Hematopoietic multipotent progenitor cell treated with erythropoietin and hydrocortisone succinate and interleukin-3 and kit ligand, for 8 days (in vitro differentiated cells): Measurements from ENCODE around the gene KRTCAP2.
"Not testable (repeated sequence)": the region's sequence is repeated elsewhere in the genome, so short reads cannot be mapped to it uniquely, and the experiment has no call there.

Source experiments
- DNase-seq: peaks from one replicate; pipeline ENCODE4 v3.0.0-alpha.2; 2015

Gene KRTCAP2

GRCh38 chr1:155181371-155182051 lies 8.4 kb upstream of the KRTCAP2 start:
- no peak for DNase-seq

GRCh38 chr1:155179112-155180031 lies 6.3 kb upstream of the KRTCAP2 start:
- DNase-seq, result no peak

DNA sequence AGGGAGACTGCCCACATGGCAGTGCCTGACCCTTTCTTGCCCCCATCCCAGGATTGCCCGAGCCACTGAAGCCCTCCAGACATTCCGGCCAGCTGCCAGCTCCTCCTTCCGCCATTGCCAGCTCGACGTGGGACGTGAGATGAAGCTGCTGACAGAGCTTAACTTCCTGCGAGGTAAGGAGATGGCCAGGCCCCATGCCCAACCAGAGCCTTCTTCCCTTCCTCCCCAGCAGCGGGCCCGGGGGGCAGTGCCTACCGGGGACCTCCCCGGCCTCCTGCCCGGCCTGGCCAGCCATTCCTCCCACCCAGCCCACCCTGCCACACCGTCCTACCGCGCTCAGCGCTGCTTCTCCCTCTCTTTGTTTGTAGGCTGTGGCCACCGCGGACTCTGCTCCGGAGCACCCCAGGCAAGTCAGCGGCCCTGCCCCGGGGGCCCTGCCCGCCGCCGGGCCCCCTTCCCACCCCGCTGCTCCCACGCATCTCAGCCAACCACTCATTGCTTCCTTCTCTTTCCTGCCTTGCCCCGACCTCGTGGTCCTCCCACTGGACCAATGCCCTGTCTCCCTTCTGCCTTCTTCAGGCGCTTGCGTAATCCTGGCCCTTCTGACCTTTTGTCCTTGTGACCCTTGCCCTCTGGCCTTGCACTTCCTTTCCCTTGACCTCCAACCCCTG lies 5.5 kb upstream of the KRTCAP2 start:
- DNase-seq, result no peak

DNA sequence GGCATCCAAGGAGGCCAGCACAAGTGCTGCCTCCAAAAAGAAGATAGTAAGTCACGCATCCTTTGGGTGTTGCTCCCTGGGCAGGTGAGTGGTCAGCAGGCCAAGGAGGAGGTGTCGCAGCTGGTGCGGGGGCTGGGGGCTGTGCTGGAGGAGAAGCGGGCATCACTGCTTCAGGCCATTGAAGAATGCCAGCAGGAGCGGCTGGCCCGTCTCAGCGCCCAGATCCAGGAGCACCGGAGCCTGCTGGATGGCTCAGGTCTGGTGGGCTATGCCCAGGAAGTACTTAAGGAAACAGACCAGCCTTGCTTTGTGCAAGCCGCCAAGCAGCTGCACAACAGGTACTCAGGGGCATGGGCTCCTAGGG lies 4.8 kb upstream of the KRTCAP2 start:
- no peak for DNase-seq

DNA sequence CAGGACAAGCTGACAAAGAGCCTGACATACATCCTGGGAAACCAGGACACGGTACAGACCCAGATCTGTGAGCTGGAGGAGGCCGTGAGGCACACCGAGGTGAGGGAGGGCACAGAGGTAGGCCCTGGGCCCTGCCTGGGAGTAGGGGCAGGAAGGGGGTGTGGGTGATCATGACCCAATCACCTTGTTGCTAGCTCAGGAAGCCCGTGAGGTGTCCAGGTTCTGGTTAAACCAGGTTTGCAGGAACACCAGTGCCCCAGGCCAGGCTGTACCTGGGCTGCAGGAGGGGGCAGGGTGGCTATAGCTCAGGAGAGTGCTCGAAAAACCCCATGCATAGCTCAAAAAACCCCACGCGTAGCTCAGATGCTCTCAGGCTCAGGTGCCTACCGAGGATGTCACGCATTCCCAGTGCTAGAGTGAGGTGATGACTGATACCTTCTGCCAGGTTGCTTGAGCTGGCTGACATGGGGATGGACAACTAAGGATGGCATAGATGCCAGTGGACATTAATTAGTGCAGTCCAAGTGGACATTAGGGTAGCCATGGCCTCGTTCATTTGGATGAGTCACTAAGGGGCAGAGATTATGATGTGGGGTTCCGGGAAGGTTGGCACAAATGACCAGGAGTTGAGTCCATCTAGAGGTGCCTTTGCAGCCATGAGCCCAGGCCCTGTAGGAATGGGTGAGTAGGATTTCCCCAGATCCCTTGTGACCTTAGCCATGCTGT lies 4.3 kb upstream of the KRTCAP2 start:
- DNase-seq, result no peak

GRCh38 chr1:155176544-155177071 lies 3.5 kb upstream of the KRTCAP2 start:
- peak; percentile 90 for DNase-seq

GRCh38 chr1:155175927-155176371 lies 2.8 kb upstream of the KRTCAP2 start:
- DNase-seq, result peak; percentile 68

DNA sequence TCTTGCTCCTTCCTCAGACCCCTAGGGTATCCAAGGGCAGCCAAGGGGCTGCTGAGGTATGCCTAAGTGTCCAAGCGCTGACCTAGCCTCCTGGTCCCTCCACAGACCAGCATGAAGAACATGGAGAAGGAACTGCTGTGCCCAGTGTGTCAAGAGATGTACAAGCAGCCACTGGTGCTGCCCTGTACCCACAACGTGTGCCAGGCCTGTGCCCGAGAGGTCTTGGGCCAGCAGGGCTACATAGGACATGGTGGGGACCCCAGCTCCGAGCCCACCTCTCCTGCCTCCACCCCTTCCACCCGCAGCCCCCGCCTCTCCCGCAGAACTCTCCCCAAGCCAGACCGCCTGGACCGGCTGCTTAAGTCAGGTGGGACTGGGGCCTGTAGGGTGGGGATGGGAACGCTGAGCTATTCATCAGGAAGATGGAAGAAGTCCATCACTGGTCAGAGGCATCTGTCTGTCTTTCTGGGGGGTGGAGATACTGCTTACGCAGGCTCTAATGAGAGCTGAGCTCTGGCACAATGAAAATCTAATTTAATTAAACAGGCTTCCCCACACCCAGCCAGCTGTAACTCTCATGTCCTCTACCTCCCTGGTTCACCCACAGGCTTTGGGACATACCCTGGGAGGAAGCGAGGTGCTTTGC lies 2.3 kb upstream of the KRTCAP2 start:
- DNase-seq, result no peak

DNA sequence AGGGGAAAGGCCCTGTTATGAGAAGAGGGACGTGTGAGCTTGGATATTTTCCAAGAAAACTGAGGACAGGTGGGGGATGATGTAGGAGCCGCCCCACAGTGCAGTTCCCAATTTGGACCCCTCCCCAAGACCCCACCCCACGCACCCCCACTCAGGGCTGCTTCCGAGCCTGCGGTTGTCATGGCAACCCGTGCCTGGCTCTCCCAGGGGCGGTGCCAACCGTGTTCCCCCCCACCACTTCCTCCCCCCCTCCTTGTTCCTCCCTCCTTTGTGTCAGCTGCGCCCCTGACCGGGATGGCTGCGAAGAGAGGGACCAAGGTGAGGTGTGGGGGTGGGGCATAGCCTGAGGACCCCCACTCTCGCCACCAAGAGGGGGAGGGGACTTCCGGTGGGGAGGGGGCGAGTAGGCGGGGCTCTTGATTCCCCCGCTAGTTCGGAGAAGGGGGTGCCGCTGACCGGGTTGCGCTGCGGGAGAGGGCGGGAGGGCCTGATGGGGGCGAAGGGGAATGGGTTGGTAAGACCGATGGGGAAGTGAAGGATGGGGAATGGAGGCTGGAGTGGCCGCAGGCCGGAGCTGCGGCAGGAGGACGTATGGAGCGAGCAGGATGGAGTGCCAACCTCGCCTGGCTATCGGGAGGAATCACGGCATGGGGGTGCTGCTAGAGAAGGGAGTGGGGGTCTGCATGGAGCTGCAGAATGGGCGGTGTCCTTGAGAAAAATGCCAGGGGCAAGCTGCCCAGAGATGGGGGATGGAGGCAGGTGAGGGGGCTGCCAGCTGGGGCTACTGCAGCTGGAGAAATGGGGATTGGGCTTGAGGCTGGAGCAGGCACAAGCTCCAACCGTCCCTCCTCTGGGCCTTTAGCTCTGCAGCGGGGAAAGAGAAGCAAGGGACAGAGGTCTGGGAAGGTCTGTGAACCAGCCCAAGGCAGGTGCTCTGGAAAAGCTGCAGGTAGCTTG lies 1.5 kb upstream of the KRTCAP2 start:
- DNase-seq, result peak; percentile 30

DNA sequence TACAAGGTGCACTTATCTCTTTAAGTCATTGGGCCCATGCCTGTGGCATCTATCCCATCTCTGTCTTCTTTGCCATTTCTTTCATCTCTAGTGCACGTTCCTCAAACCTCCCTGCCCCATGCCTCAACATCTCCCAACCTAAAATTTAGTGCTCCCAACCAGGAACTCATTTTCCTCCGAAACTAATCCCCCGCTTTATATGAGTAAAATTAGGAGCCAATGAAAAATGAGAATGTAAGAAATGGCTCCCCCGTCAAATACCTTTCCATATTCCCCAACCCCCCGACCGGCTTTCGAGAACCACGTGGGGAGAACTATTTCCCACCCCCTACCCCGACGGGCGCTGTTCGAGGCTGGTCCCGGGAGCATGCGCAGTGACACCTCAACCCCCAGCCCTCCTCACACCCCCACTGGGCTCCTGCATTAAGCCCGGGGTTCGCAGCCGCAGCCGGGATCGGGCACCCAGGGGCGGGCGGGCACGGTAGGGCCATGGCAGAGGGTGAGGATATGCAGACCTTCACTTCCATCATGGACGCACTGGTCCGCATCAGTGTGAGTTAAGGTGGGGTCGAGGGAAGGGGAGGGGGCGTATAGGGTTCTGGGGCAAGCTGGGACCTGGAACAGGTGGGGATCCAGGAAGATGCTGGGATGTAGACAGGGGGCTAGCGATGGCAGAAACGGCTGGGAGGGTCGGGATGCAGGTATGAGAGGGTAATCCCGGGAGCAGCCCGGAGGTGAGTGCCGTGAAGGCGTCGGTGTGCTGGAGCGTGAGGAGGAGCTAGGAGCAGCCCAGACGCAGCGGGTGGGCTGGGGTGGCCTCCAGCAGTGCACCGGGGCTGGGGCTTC lies 597 bp upstream of the KRTCAP2 start, which contains the start of gene TRIM46:
TRIM46 (plus strand) TSS at position 372 of the 846 bp plus-strand sequence; CDS start at position 490, 118 bp downstream.
- peak; percentile 63 for DNase-seq

DNA sequence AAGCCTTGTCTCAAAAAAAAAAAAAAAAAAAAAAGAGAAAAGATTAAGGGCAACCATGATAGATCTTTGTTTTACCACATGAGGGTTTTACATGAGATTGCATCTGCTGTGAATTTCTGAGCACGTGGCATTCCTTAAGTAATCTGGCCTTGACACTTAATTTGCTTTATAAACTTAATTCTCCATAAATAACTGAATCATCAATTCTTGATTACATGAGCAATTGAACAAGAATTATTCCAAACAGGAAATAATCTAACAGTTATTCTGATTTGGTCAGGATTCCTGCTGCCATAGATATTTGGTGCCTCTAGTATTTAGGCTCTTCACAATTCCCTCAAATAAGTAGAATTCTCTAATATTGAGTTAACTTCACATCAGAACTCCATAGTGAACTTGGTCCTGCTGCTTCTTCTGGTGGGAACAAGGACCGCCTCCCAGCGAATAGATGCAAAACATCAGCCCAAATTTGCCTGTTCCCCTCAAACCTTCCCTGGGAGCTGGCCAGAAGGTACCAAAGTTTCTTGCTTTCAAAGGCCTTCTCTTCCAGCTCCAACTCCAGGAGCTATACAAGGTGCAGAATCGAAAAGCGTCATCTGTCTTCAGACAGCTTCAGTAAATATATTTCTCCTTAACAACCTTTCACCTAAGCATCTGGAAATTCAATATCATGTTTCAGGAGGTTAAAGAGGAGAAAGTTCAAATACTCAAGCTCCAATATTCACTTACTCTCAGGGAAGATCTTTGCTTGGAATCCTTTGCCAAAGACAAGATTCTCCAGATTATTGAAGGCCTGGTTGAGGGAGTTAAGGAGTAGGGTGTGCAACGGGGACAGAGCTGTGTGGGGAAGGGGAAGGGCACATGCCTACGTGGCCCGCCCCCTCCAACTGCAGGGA lies 1.0 kb downstream of the KRTCAP2 start:
- DNase-seq, result peak; percentile 0

DNA sequence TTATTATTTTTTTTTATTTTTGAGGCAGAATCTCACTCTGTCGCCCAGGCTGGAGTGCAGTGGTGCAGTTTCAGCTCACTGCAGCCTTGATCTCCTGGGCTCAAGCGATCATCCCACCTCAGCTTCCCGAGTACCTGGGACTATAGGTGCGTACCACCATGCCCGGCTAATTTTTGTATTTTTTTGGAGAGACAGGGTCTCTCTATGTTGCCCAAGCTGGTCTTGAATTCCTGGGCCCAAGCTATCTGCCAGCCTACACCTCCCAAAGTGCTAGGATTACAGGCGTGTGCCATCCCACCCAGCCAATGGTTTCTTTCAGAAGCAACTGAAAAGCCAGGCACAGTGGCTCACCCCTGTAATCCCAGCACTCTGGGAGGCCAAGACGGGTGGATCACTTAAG lies 2.3 kb downstream of the KRTCAP2 start:
- DNase-seq, result no peak

GRCh38 chr1:155170101-155170785 lies 2.9 kb downstream of the KRTCAP2 start:
- peak; percentile 0 for DNase-seq

- DNase-seq, result no peak
These were observed 3.6 kb downstream of the KRTCAP2 start for GRCh38 chr1:155169541-155169940.

GRCh38 chr1:155168456-155169210 lies 4.5 kb downstream of the KRTCAP2 start:
- no peak for DNase-seq

GRCh38 chr1:155168105-155168445 lies 5.0 kb downstream of the KRTCAP2 start:
- not testable (repeated sequence) for DNase-seq
